22Rv1 (cell line): ENCODE measurements around the gene FAM131A.
A peak's percentile ranks its signal among the peaks of the same experiment; 100 is the strongest.

Source experiments
- H3K27ac ChIP-seq: fragments of 450-650 bp; 2 replicates; pipeline ENCODE4 v1.5.1; 2017
- CTCF ChIP-seq: fragments of 450-650 bp; IDR thresholded peaks from 2 replicates; pipeline ENCODE4 v1.5.1; 2017; ENCODE audit warnings: mild to moderate bottlenecking
- ZFX ChIP-seq: fragments of 450-650 bp; IDR thresholded peaks from 2 replicates; pipeline ENCODE4 v1.6.1; 2017; ENCODE audit warnings: antibody characterized with exemption, borderline replicate concordance

The FAM131A gene

GRCh38 chr3:184317201-184317600 lies 20.2 kb upstream of the FAM131A start:
- no peak for TF ChIP-seq ZFX
- no peak for TF ChIP-seq CTCF
- H3K27ac ChIP-seq = 0 out of 2 replicates have a peak overlapping the region, but pooled peaks have one; percentile 2

- H3K27ac ChIP-seq = no peak overlapping the region; the same call in 1 of the 2 replicates
- no peak for TF ChIP-seq CTCF
- no peak for TF ChIP-seq ZFX
Measured at GRCh38 chr3:184320104-184320445, 17.3 kb upstream of the FAM131A start.

- TF ChIP-seq ZFX (no peak), CTCF (no peak)
- no peak overlapping the region for H3K27ac ChIP-seq
Measured at GRCh38 chr3:184321666-184322065, 15.7 kb upstream of the FAM131A start.

- H3K27ac ChIP-seq = no peak overlapping the region
- no peak for TF ChIP-seq ZFX
- no peak for TF ChIP-seq CTCF
Measured at GRCh38 chr3:184322731-184323487, 14.5 kb upstream of the FAM131A start.

- H3K27ac ChIP-seq = no peak overlapping the region
- TF ChIP-seq ZFX (no peak), CTCF (no peak)
Measured at GRCh38 chr3:184323696-184324095, 13.7 kb upstream of the FAM131A start.

- no peak for TF ChIP-seq ZFX
- no peak for TF ChIP-seq CTCF
- H3K27ac ChIP-seq = no peak overlapping the region
Measured at GRCh38 chr3:184325269-184325668, 12.1 kb upstream of the FAM131A start.

GRCh38 chr3:184325715-184326369 lies 11.6 kb upstream of the FAM131A start:
- no peak overlapping the region for H3K27ac ChIP-seq
- no peak for TF ChIP-seq CTCF
- TF ChIP-seq ZFX = no peak
